Keratinocyte (primary cell): ENCODE measurements around the gene DPP3.

ENCODE experiments used
- CTCF ChIP-seq, 3 experiments: IDR thresholded peaks in 1 of 3; conservative IDR thresholded peaks in 1 of 3; optimal IDR thresholded peaks in 1 of 3; 2 replicates in 2 of 3; 3 replicates in 1 of 3; pipeline versions ENCODE3 to v1.5.1; 2011; ENCODE audit warnings: low read length in 3 of 3, mild to moderate bottlenecking in 3 of 3, moderate library complexity in 2 of 3, control low read depth in 1 of 3, inconsistent platforms in 1 of 3; ENCODE audit not compliant: insufficient read depth in 2 of 3; ENCODE audit errors: extremely low read depth in 1 of 3
- EZH2 ChIP-seq: IDR thresholded peaks from one replicate; pipeline ENCODE4 v1.6.1; 2012; ENCODE audit warnings: inconsistent platforms, mild to moderate bottlenecking, low read length, moderate library complexity

- TF ChIP-seq EZH2: no peak
- TF ChIP-seq CTCF (optimal IDR thresholded peaks at IDR 0.05 in 1 of 3, IDR thresholded peaks at IDR 0.05 in 1 of 3, conservative IDR thresholded peaks at IDR 0.05 in 1 of 3; ENCODE audit: extremely low read depth in 1 of 3, insufficient read depth in 2 of 3, low read length in 3 of 3): no peak
Observed at GRCh38 chr11:66479394-66480116, 679 bp upstream of the DPP3 start.
